Panc1 (cell line): ENCODE results near the gene ITGA3.

Source experiments
- CTCF ChIP-seq: fragments of 450-650 bp; IDR thresholded peaks from 2 replicates; pipeline ENCODE4 v1.5.1; 2017; ENCODE audit warnings: mild to moderate bottlenecking
- POLR2AphosphoS5 ChIP-seq: IDR thresholded peaks from 2 replicates; pipeline ENCODE4 v1.6.1; 2012; ENCODE audit warnings: mild to moderate bottlenecking, low read depth, low read length, moderate library complexity
- REST ChIP-seq, 2 experiments: IDR thresholded peaks; 2 replicates each; pipeline ENCODE4 v1.6.1; 2011 to 2012; ENCODE audit warnings: low read depth in 2 of 2, control low read depth in 1 of 2, low read length in 1 of 2, mild to moderate bottlenecking in 1 of 2, moderate library complexity in 1 of 2; ENCODE audit not compliant: insufficient read depth in 1 of 2
- SIN3A ChIP-seq: IDR thresholded peaks from 2 replicates; pipeline ENCODE4 v1.6.1; 2012; ENCODE audit warnings: low read depth, mild to moderate bottlenecking, low read length, moderate library complexity, borderline replicate concordance; ENCODE audit not compliant: insufficient read depth
- TCF7L2 ChIP-seq: IDR thresholded peaks from 2 replicates; pipeline ENCODE4 v1.6.1; 2011; ENCODE audit warnings: mild to moderate bottlenecking, low read depth, low read length, inconsistent platforms

GRCh38 chr17:50080827-50081226 lies 24.9 kb downstream of the ITGA3 start:
- TF ChIP-seq CTCF (no peak), REST (IDR thresholded peaks at IDR 0.05; ENCODE audit: insufficient read depth in 1 of 2, low read depth in 2 of 2, low read length in 1 of 2) (no peak), POLR2AphosphoS5 (0 out of 2 replicates have a peak, but pooled peaks have one; percentile 16), SIN3A (no peak), TCF7L2 (no peak)
